ENCODE data around the gene ADGRF1. TPM values are rescaled to one million over a fixed set of nuclear protein-coding genes. Genes with fewer than 3 reads are reported as not detected.
A peak's percentile ranks its signal among the peaks of the same experiment; 100 is the strongest.
"Not testable (repeated sequence)": the region's sequence is repeated elsewhere in the genome, so short reads cannot be mapped to it uniquely, and the experiment has no call there.

The ADGRF1 gene
- total RNA-seq: not detected

GRCh38 chr6:47042275-47042791 is at the start of gene ADGRF1:
Gene ADGRF1, minus strand, starts transcription at chr6:47042332. Its CDS starts 13,271 bp downstream, at chr6:47029061.
- H3K9me3 Mint-ChIP-seq: no peaks in the 10 kb centered on the region
- peaks cover 9% of the 10 kb centered on the region for H3K27me3 Mint-ChIP-seq (ENCODE audit: low read depth)
- intact Hi-C loops (cut with micrococcal nuclease): loop anchor here (10.0 kb wide), 1 partner anchor 818 kb away; no protein-coding TSS in a partner anchor
- H3K4me3 Mint-ChIP-seq: no peak within 1 kb of the TSS
- no peak for DNase-seq
- CTCF ChIA-PET: no interaction called here
- no peaks in the 10 kb centered on the region for H3K36me3 Mint-ChIP-seq (ENCODE audit: low read depth)
- no peak within 1 kb of the TSS for H3K27ac Mint-ChIP-seq
- H3K4me1 Mint-ChIP-seq (ENCODE audit: low read depth): no peaks in the 10 kb centered on the region

- H3K36me3 Mint-ChIP-seq (ENCODE audit: low read depth): no peaks in the 10 kb centered on the region
- intact Hi-C loops (cut with micrococcal nuclease): no loop called here
- CTCF ChIA-PET: no interaction called here
- peaks cover 1% of the 10 kb centered on the region for H3K9me3 Mint-ChIP-seq
- no peak overlapping the region for H3K4me3 Mint-ChIP-seq
- H3K27me3 Mint-ChIP-seq (ENCODE audit: low read depth): peaks cover 4% of the 10 kb centered on the region
- H3K27ac Mint-ChIP-seq: no peak overlapping the region
- no peak for DNase-seq
- H3K4me1 Mint-ChIP-seq (ENCODE audit: low read depth): no peaks in the 10 kb centered on the region
These were observed 48.7 kb upstream of the ADGRF1 start for GRCh38 chr6:47090881-47091280.

GRCh38 chr6:47089473-47089872 is 47.3 kb upstream of the ADGRF1 start:
- CTCF ChIA-PET; H3K27ac Mint-ChIP-seq; intact Hi-C loops (cut with micrococcal nuclease); H3K4me3 Mint-ChIP-seq; DNase-seq; H3K9me3 Mint-ChIP-seq; H3K36me3 Mint-ChIP-seq (ENCODE audit: low read depth); H3K4me1 Mint-ChIP-seq (ENCODE audit: low read depth): not testable (repeated sequence)
- peaks cover 12% of the 10 kb centered on the region for H3K27me3 Mint-ChIP-seq (ENCODE audit: low read depth)

GRCh38 chr6:47086051-47086770 is 44.1 kb upstream of the ADGRF1 start:
- H3K9me3 Mint-ChIP-seq: peaks cover 1% of the 10 kb centered on the region
- no peak overlapping the region for H3K4me3 Mint-ChIP-seq
- no peak overlapping the region for H3K27ac Mint-ChIP-seq
- intact Hi-C loops (cut with micrococcal nuclease): no loop called here
- no peak for DNase-seq
- no peaks in the 10 kb centered on the region for H3K36me3 Mint-ChIP-seq (ENCODE audit: low read depth)
- H3K4me1 Mint-ChIP-seq (ENCODE audit: low read depth): no peaks in the 10 kb centered on the region
- peaks cover 9% of the 10 kb centered on the region for H3K27me3 Mint-ChIP-seq (ENCODE audit: low read depth)
- CTCF ChIA-PET: interaction anchor here (1.0 kb wide), 1 partner anchor 73 kb away, joined by 3 read pairs; no protein-coding TSS in a partner anchor

- CTCF ChIA-PET: interaction anchor here (1.0 kb wide), 1 partner anchor 11 kb away, joined by 3 read pairs; no protein-coding TSS in a partner anchor
- DNase-seq: no peak
- Mint-ChIP-seq H3K36me3 (ENCODE audit: low read depth) (no peaks in the 10 kb centered on the region), H3K4me1 (ENCODE audit: low read depth) (no peaks in the 10 kb centered on the region), H3K9me3 (peaks cover 1% of the 10 kb centered on the region), H3K27me3 (ENCODE audit: low read depth) (peaks cover 12% of the 10 kb centered on the region), H3K4me3 (no peak overlapping the region), H3K27ac (no peak overlapping the region)
- intact Hi-C loops (cut with micrococcal nuclease): no loop called here
These were observed 42.5 kb upstream of the ADGRF1 start for GRCh38 chr6:47084610-47085009.

- no peaks in the 10 kb centered on the region for H3K4me1 Mint-ChIP-seq (ENCODE audit: low read depth)
- intact Hi-C loops (cut with micrococcal nuclease): no loop called here
These were observed 41.5 kb upstream of the ADGRF1 start for GRCh38 chr6:47083586-47084047.

GRCh38 chr6:47080083-47080596 is 38.0 kb upstream of the ADGRF1 start:
- Mint-ChIP-seq H3K9me3 (no peaks in the 10 kb centered on the region), H3K27me3 (ENCODE audit: low read depth) (peaks cover 25% of the 10 kb centered on the region), H3K4me1 (ENCODE audit: low read depth) (no peaks in the 10 kb centered on the region), H3K36me3 (ENCODE audit: low read depth) (no peaks in the 10 kb centered on the region), H3K4me3 (no peak overlapping the region), H3K27ac (no peak overlapping the region)
- intact Hi-C loops (cut with micrococcal nuclease): no loop called here
- no peak for DNase-seq
- CTCF ChIA-PET: no interaction called here

More at GRCh38 chr6:47083586-47084047, 41.5 kb upstream of the ADGRF1 start:
- no peak overlapping the region for H3K27ac Mint-ChIP-seq
- H3K36me3 Mint-ChIP-seq (ENCODE audit: low read depth): no peaks in the 10 kb centered on the region
- DNase-seq: no peak
- no peak overlapping the region for H3K4me3 Mint-ChIP-seq
- no peaks in the 10 kb centered on the region for H3K9me3 Mint-ChIP-seq
- CTCF ChIA-PET: no interaction called here
- H3K27me3 Mint-ChIP-seq (ENCODE audit: low read depth): peaks cover 12% of the 10 kb centered on the region

GRCh38 chr6:47079638-47080037 is 37.5 kb upstream of the ADGRF1 start:
- CTCF ChIA-PET: no interaction called here
- Mint-ChIP-seq H3K36me3 (ENCODE audit: low read depth) (no peaks in the 10 kb centered on the region), H3K9me3 (no peaks in the 10 kb centered on the region)

GRCh38 chr6:47078991-47079390 is 36.9 kb upstream of the ADGRF1 start:
- CTCF ChIA-PET: no interaction called here
- intact Hi-C loops (cut with micrococcal nuclease): no loop called here
- Mint-ChIP-seq H3K27ac (no peak overlapping the region), H3K4me3 (no peak overlapping the region), H3K27me3 (ENCODE audit: low read depth) (peaks cover 21% of the 10 kb centered on the region), H3K36me3 (ENCODE audit: low read depth) (no peaks in the 10 kb centered on the region), H3K4me1 (ENCODE audit: low read depth) (no peaks in the 10 kb centered on the region), H3K9me3 (no peaks in the 10 kb centered on the region)
- no peak for DNase-seq

More at GRCh38 chr6:47079638-47080037, 37.5 kb upstream of the ADGRF1 start:
- H3K27ac Mint-ChIP-seq: no peak overlapping the region
- H3K4me1 Mint-ChIP-seq (ENCODE audit: low read depth): no peaks in the 10 kb centered on the region
- peaks cover 22% of the 10 kb centered on the region for H3K27me3 Mint-ChIP-seq (ENCODE audit: low read depth)
- peak; percentile 5 for DNase-seq
- intact Hi-C loops (cut with micrococcal nuclease): no loop called here
- no peak overlapping the region for H3K4me3 Mint-ChIP-seq

- H3K27ac Mint-ChIP-seq: no peak overlapping the region
These were observed 34.6 kb upstream of the ADGRF1 start for GRCh38 chr6:47076422-47077344.

GRCh38 chr6:47075741-47076421 is 33.7 kb upstream of the ADGRF1 start:
- H3K36me3 Mint-ChIP-seq (ENCODE audit: low read depth): no peaks in the 10 kb centered on the region
- H3K27ac Mint-ChIP-seq: no peak overlapping the region
- H3K9me3 Mint-ChIP-seq: no peaks in the 10 kb centered on the region
- CTCF ChIA-PET: no interaction called here
- intact Hi-C loops (cut with micrococcal nuclease): no loop called here
- H3K4me3 Mint-ChIP-seq: no peak overlapping the region
- no peak for DNase-seq
- peaks cover 21% of the 10 kb centered on the region for H3K27me3 Mint-ChIP-seq (ENCODE audit: low read depth)
- no peaks in the 10 kb centered on the region for H3K4me1 Mint-ChIP-seq (ENCODE audit: low read depth)

More at GRCh38 chr6:47076422-47077344, 34.6 kb upstream of the ADGRF1 start:
- Mint-ChIP-seq H3K4me3 (no peak overlapping the region), H3K9me3 (no peaks in the 10 kb centered on the region), H3K4me1 (ENCODE audit: low read depth) (no peaks in the 10 kb centered on the region), H3K27me3 (ENCODE audit: low read depth) (peaks cover 21% of the 10 kb centered on the region), H3K36me3 (ENCODE audit: low read depth) (no peaks in the 10 kb centered on the region)
- intact Hi-C loops (cut with micrococcal nuclease): no loop called here
- CTCF ChIA-PET: no interaction called here
- DNase-seq: no peak

- H3K27me3 Mint-ChIP-seq (ENCODE audit: low read depth): peaks cover 21% of the 10 kb centered on the region
- intact Hi-C loops (cut with micrococcal nuclease): no loop called here
- H3K9me3 Mint-ChIP-seq: no peaks in the 10 kb centered on the region
- H3K27ac Mint-ChIP-seq: no peak overlapping the region
- no peaks in the 10 kb centered on the region for H3K36me3 Mint-ChIP-seq (ENCODE audit: low read depth)
- DNase-seq: no peak
- CTCF ChIA-PET: no interaction called here
- H3K4me3 Mint-ChIP-seq: no peak overlapping the region
- H3K4me1 Mint-ChIP-seq (ENCODE audit: low read depth): no peaks in the 10 kb centered on the region
These were observed 33.0 kb upstream of the ADGRF1 start for GRCh38 chr6:47075168-47075567.
